ENCODE data around the gene C18orf63. TPM values are rescaled to one million over a fixed set of nuclear protein-coding genes. Genes with fewer than 3 reads are reported as not detected.

C18orf63 gene
- total RNA-seq, 2 donors from 2014 or later: not detected

DNA sequence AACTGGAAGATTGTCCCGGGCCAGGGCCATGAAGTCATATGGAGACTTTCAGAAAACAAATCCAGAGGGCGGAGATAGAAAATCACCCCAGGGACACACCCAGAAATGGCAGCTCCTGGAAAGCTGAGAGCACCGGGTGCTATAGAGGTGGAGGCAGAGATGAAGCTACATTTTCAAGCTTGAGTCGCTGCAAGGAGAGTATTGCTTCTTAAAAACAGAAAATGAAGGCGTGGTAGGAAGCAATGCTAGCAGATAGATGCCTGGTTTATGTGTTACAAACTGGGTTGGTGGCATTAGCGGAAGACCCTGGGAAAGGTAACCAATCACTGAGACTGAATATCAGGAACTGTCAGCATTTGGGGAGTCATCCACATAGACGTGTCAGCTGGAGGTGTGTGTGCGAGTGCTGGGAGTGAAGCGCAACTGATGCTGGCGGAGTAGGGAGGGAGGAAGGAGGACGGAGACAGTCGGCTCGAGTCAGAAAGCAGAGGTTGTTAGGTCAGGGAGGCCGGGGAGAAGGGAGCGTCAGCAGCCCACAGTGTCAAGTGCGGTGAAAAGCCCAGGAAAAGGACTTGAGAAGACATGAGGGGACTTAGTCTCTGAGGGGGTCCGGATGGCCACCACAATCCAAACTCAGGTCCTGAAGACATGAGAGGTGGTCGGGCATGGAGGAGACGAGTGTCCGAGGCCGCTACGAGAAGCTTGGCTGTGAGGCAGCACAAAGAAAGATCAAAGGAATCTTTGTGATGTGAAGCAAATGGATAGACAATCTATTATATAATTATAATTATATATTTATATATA is 45.4 kb downstream of the C18orf63 start:
- Mint-ChIP-seq H3K27me3 (peaks cover 4% of the 10 kb centered on the region), H3K4me3 (no peak overlapping the region), H3K4me1 (no peaks in the 10 kb centered on the region), H3K36me3 (ENCODE audit: low read depth) (no peaks in the 10 kb centered on the region), H3K9me3 (no peaks in the 10 kb centered on the region), H3K27ac (no peak overlapping the region)
- no peak for ATAC-seq (replicated peaks)

DNA sequence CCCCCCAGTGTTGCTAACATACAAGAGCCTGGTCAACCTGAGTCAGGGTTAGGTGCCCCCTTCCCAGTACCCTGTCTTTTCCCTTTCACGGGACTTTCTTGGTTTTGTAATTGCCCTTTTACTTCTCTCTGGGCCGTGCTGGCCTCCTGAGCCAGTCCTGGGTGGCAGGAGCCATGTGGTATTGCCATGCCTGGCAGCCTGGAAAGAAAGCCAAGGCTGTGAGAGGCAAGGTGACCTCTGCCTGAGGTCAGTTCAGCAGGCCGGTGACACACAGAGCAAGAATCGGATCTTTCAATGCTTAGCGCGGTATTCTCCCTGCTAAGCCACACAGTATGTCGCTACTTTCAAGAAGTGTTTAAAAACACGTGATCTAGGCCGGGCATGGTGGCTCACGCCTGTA is 52.3 kb downstream of the C18orf63 start:
- H3K27me3 Mint-ChIP-seq: peaks cover 4% of the 10 kb centered on the region
- no peaks in the 10 kb centered on the region for H3K9me3 Mint-ChIP-seq
- no peaks in the 10 kb centered on the region for H3K36me3 Mint-ChIP-seq (ENCODE audit: low read depth)
- H3K4me1 Mint-ChIP-seq: peaks cover 14% of the 10 kb centered on the region
- no peak for ATAC-seq (replicated peaks)
- no peak overlapping the region for H3K4me3 Mint-ChIP-seq
- no peak overlapping the region for H3K27ac Mint-ChIP-seq

DNA sequence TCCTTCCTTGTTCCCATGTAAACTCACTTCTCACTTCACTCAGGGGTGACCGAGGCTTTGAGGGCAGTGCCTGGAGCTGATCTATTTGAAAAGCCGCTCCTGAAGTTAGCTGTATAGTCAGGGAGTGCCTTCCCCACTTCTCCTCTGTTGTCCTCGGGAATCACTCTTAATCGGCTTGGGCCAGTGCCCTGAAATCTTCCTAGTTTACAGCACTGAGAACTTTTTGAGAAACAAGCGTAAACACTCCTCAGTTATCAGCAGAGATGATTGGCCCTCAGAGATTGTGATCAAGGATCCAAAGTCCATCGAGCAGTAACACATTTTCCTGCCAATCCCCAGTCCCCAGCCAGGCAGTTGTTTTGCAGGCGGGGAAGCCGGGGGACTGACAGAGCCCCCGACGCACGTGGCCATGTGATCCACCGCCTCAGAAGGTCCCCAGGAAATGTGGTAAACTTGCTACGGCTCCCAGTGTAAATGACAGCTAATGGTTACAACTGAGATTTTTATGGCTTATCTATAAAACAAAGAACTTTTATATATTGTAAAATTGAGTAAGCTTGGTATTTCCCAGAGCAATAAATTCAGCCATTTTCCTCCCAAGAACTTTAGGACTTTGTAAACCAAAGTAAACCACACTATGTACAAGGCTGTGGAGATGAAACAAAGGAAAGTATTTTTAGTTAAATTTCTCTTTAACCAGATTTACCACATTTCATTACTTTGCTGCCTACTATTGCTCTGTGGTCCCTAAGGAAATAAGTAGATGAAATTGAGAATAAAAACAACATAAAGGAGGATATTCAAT is 53.5 kb downstream of the C18orf63 start:
- Mint-ChIP-seq H3K4me3 (no peak overlapping the region), H3K36me3 (ENCODE audit: low read depth) (no peaks in the 10 kb centered on the region), H3K27ac (no peak overlapping the region), H3K9me3 (no peaks in the 10 kb centered on the region), H3K4me1 (peaks cover 16% of the 10 kb centered on the region), H3K27me3 (peaks cover 4% of the 10 kb centered on the region)
- no peak for ATAC-seq (replicated peaks)

DNA sequence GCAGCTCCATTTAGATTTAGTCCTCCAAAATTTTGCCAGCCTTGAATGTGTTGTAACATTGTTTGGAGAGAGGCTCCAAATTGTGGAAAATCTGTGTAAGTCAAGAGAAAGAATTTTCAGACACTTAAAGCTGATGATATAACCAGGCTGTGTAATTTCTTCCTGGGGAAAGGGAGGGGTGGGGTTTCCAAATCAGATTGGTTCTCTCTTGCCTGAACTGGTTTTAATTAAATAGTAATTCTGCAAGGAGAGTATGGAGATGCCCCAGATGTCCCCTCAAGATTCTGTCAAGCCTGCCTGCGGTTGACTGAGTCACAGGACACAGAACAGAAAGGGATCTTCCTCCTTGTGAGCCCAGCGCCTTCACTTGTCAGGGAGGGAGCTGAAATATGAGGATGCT is 54.5 kb downstream of the C18orf63 start:
- no peaks in the 10 kb centered on the region for H3K9me3 Mint-ChIP-seq
- H3K36me3 Mint-ChIP-seq (ENCODE audit: low read depth): no peaks in the 10 kb centered on the region
- H3K27ac Mint-ChIP-seq: no peak overlapping the region
- H3K4me1 Mint-ChIP-seq: peaks cover 22% of the 10 kb centered on the region
- no peak overlapping the region for H3K4me3 Mint-ChIP-seq
- H3K27me3 Mint-ChIP-seq: peaks cover 4% of the 10 kb centered on the region
- peak; percentile 44 for ATAC-seq (replicated peaks)

DNA sequence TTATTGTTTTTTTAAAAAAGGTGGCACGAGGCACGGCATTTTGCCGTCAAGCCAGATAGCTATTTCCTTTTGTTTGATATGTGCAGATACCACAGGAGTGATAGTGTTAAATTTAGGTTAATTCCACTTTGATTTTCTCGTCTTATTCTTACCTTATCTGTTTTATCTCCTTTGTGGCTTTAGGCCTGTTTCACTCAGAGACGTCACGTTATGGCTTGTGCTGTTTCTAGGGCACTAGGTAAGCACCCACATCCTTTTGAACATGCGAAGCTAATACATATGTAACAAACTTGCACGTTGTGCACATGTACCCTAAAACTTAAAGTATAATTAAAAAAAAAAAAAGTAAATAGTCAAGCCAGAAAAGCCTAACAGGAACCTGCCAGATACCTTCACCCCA is 57.8 kb downstream of the C18orf63 start:
- H3K27me3 Mint-ChIP-seq: peaks cover 4% of the 10 kb centered on the region
- H3K27ac Mint-ChIP-seq: peak overlapping the region; percentile 35
- peak overlapping the region; percentile 5 for H3K4me3 Mint-ChIP-seq
- H3K36me3 Mint-ChIP-seq (ENCODE audit: low read depth): no peaks in the 10 kb centered on the region
- peak; percentile 83 for ATAC-seq (replicated peaks)
- peaks cover 39% of the 10 kb centered on the region for H3K4me1 Mint-ChIP-seq
- H3K9me3 Mint-ChIP-seq: no peaks in the 10 kb centered on the region

DNA sequence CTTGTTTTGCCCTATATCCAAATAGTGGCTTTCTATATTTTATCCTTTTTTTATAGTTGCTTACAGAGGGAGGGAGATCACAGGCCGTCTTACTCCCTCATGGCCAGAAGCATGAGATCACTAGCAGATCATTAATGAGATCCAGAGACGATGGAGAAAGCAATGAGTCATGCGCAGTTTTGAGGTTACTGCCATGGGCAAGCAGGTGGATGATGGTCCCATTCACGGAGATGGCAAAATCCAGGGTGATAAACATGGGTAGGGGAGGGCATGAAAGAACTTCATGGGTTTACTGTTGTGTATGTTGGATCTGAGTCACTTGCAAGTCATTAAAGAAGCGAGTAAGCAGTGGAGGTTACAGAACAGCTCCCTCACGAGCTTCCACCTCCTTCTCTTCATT is 60.4 kb downstream of the C18orf63 start:
- H3K9me3 Mint-ChIP-seq: no peaks in the 10 kb centered on the region
- peak; percentile 52 for ATAC-seq (replicated peaks)
- H3K27me3 Mint-ChIP-seq: peaks cover 4% of the 10 kb centered on the region

DNA sequence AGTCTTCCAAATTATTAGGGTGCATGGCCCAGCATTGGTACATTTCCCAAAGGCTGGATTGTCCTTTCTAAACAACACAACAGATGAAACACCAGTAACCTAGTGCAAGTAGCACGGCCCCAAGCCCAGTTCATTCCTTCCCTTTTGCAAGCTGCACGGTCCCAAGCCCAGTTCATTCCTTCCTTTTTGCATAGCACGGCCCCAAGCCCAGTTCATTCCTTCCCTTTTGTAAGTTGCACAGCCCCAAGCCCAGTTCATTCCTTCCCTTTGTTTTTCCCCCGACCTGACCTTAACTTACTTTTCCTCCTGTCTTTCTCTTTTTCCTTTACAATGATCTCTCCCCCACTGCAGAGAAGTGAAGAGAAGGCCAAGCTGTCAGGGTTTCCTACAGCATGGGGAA is 60.9 kb downstream of the C18orf63 start:
- Mint-ChIP-seq H3K27me3 (no peaks in the 10 kb centered on the region), H3K9me3 (no peaks in the 10 kb centered on the region), H3K36me3 (ENCODE audit: low read depth) (no peaks in the 10 kb centered on the region), H3K4me1 (peaks cover 44% of the 10 kb centered on the region), H3K27ac (no peak overlapping the region), H3K4me3 (no peak overlapping the region)
- ATAC-seq (replicated peaks): no peak

More for the DNA sequence above, 60.4 kb downstream of the C18orf63 start:
- H3K36me3 Mint-ChIP-seq (ENCODE audit: low read depth): no peaks in the 10 kb centered on the region
- peaks cover 49% of the 10 kb centered on the region for H3K4me1 Mint-ChIP-seq
- no peak overlapping the region for H3K4me3 Mint-ChIP-seq
- peak overlapping the region; percentile 25 for H3K27ac Mint-ChIP-seq

DNA sequence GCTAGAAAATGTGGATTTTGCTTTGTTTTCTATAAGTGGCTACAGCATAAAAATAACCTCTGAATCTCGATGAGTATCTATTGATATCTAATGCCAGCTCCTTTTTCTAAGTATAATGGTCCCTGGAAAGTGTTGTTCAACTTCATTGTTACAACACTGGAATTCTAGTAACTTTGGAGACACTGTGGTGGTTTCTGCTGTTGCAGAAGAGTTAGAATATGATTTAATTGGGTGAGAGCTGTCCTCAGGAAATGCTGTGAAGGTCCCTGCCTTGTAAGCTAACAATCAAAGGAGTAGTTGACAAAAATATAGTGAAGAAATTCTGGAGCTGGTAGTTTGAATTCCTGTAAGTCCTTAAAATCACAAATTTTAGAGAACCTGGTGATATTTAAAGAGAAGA is 62.1 kb downstream of the C18orf63 start:
- no peaks in the 10 kb centered on the region for H3K9me3 Mint-ChIP-seq
- ATAC-seq (replicated peaks): no peak
- peak overlapping the region; percentile 86 for H3K27ac Mint-ChIP-seq
- peaks cover 35% of the 10 kb centered on the region for H3K4me1 Mint-ChIP-seq
- H3K4me3 Mint-ChIP-seq: peak overlapping the region; percentile 61
- no peaks in the 10 kb centered on the region for H3K27me3 Mint-ChIP-seq
- no peaks in the 10 kb centered on the region for H3K36me3 Mint-ChIP-seq (ENCODE audit: low read depth)

DNA sequence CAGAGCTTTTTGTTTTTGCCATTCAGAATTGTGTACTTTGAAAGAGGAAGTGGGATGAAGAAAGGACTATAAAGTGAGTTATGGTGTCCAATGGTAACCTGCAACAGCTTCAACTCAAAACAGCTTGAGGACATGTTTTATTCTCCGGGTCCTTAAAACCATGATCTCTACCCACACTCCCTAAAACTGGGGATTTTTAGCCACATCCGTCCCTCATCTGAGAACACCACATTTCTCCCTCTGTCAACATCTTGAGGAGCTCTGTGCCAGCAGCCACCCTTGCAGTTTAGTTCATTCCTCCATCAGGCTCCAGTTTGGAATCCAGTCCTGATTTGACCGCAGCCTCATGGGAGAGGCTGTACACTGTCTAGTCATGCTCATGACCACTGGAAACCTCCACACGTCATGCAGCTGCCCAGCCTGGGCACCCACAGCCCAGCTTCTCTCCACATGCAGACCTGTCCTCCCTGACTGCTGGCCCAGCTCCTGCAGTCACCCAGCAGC is 62.6 kb downstream of the C18orf63 start:
- Mint-ChIP-seq H3K36me3 (ENCODE audit: low read depth) (no peaks in the 10 kb centered on the region), H3K9me3 (no peaks in the 10 kb centered on the region), H3K4me1 (peaks cover 35% of the 10 kb centered on the region), H3K27ac (peak overlapping the region; percentile 86), H3K4me3 (peak overlapping the region; percentile 61), H3K27me3 (no peaks in the 10 kb centered on the region)
- ATAC-seq (replicated peaks): peak; percentile 57

DNA sequence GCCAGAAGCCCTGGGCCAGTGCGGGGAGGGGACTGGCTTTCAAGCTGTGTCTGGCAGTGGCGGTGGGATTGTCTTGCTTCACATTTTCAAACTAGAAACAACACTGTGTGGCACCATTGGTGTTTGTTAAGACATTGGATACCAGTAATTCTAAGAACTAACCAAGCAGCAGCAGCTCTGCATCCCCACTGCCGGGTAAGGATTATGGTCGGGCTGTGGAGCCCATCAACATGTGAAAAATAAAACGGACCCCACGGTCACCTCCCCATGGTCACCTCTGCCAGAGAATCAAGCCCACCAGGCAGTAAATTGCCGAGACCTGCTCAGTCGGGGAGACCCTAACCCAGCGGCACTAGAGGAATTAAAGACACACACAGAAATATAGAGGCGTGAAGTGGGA is 65.3 kb downstream of the C18orf63 start:
- Mint-ChIP-seq H3K27me3 (no peaks in the 10 kb centered on the region), H3K4me3 (no peak overlapping the region), H3K36me3 (ENCODE audit: low read depth) (no peaks in the 10 kb centered on the region), H3K4me1 (peaks cover 24% of the 10 kb centered on the region), H3K9me3 (no peaks in the 10 kb centered on the region), H3K27ac (no peak overlapping the region)
- no peak for ATAC-seq (replicated peaks)

DNA sequence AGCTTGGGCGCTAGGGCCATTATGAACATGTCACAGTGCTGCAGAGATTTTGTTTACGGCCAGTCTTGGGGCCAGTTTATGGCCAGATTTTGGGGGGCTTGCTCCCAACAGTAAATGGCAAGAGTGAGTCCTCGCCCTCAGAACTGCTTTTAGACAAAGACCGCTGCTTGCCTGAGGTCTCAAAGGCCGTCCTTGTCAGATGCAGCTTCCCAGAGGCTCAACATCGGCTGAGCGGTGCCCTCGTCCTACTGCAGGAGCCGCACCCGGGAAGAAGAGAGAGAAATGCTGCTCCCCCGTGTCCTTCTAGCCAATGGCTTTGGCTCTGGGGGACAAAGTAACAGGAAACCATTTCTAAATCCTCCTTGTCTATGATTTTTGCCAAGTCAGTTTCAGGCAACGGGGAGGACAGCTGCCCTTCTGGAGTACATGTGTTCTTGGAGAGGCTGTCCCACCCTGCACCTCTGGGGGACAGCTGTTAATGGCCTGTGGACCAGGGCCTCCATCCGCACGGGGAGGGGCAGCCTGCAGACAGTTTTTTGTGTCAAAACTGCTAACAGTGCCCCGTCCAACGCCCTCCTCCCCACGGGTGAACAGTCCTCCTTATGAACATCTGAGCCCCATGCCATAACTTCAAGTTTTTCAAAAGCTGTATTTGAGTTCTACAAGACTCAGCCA is 66.1 kb downstream of the C18orf63 start:
- no peaks in the 10 kb centered on the region for H3K9me3 Mint-ChIP-seq
- H3K4me3 Mint-ChIP-seq: no peak overlapping the region
- no peaks in the 10 kb centered on the region for H3K36me3 Mint-ChIP-seq (ENCODE audit: low read depth)
- peaks cover 20% of the 10 kb centered on the region for H3K4me1 Mint-ChIP-seq
- no peak overlapping the region for H3K27ac Mint-ChIP-seq
- ATAC-seq (replicated peaks): no peak
- no peaks in the 10 kb centered on the region for H3K27me3 Mint-ChIP-seq

DNA sequence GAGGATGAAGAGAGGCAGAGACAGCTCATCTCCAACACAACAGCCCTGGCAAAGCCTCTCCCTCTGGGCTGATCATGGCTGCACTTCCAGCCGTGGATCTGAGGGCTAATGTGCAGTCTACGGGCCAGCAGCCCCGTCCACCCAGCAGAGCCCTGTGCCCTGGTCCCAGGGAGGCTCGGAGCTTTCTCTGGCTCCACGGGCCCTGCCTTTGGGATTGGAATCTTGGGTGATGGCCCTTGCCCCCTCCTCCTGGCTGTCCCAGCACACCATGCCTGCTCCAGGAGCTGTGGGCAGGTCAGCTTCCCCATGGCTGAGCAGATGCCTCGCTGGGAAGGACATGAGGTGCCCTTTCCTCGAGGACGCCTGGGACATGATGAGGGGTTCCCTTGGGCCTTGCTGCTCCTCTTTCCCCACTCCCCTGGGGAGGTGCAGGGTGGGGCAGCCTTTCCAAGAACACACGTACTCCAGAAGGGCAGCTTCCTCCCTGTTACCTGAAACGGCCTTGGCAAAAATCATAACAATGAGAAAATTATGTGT is 66.9 kb downstream of the C18orf63 start:
- Mint-ChIP-seq H3K4me3 (no peak overlapping the region), H3K27me3 (no peaks in the 10 kb centered on the region), H3K4me1 (peaks cover 22% of the 10 kb centered on the region), H3K27ac (no peak overlapping the region), H3K9me3 (no peaks in the 10 kb centered on the region), H3K36me3 (ENCODE audit: low read depth) (no peaks in the 10 kb centered on the region)
- no peak for ATAC-seq (replicated peaks)

DNA sequence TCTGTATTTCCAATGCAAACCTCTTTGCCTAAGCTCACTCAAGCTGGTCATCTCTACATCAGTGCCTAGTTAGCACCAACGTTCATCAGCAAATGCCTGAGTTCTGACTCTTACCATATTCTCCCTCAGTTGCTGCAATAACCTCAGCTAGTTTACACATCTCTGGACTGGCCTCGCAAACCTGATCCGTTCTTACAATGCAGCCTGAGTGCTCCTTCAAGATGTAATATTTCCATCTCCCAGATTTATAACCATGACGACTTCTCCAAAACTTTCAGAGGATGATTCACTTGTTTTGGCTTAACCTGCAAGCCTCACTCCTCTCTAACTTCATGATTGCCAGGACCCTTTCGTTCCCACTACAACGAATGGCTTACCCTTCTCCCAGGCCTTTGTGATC is 71.7 kb downstream of the C18orf63 start:
- Mint-ChIP-seq H3K27me3 (no peaks in the 10 kb centered on the region), H3K4me3 (no peak overlapping the region), H3K36me3 (ENCODE audit: low read depth) (no peaks in the 10 kb centered on the region), H3K27ac (no peak overlapping the region), H3K4me1 (peaks cover 13% of the 10 kb centered on the region), H3K9me3 (no peaks in the 10 kb centered on the region)
- ATAC-seq (replicated peaks): no peak

DNA sequence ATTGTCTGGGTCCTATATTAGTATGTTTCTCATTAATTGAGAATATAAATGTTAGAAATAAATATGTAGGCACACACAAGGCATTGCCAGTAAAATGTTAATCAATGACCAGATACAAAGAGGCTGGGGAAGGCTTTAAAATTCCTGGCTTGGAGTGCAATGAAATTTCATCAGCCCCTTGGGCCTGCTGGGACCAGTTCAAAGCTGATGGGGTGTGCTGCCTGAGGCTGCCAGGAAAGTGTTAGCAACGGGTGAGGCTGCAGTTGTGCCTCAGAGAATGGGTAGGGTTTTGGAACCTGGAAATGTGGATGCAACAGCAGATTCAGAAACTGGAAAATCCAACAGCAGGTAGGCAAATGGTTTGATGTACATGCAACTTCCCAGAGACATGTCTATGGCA is 72.6 kb downstream of the C18orf63 start:
- no peaks in the 10 kb centered on the region for H3K9me3 Mint-ChIP-seq
- peaks cover 13% of the 10 kb centered on the region for H3K4me1 Mint-ChIP-seq
- no peak overlapping the region for H3K4me3 Mint-ChIP-seq
- H3K27ac Mint-ChIP-seq: no peak overlapping the region
- ATAC-seq (replicated peaks): no peak
- H3K36me3 Mint-ChIP-seq (ENCODE audit: low read depth): no peaks in the 10 kb centered on the region
- H3K27me3 Mint-ChIP-seq: peaks cover 5% of the 10 kb centered on the region
